Subcutaneous adipose tissue (tissue), 4 donors: ENCODE measurements around the gene IGSF1. TPM values are rescaled to one million over a fixed set of nuclear protein-coding genes. Genes with fewer than 3 reads are reported as not detected.

Experiments
- total RNA-seq, 4 donors: library from RNA; depleted of rRNA; stranded (reverse); fragments of >200 nt; gene quantifications; one replicate each; pipeline ENCODE4 v1.1.0, GENCODE V29; 2016
- TF ChIP-seq, protein P1 (sequence below): fragments of 450-650 bp; IDR thresholded peaks from one replicate; pipeline ENCODE4 v1.5.1; 2016; ENCODE audit warnings: low read depth, mild to moderate bottlenecking, control low read depth, antibody characterized with exemption, moderate library complexity

The IGSF1 gene
- total RNA-seq, 4 donors from 2014 or later = 0.44 to 0.68 TPM; not detected in 2

GRCh38 chrX:131298036-131298435 is 8.9 kb upstream of the IGSF1 start:
- TF ChIP-seq, protein P1, sequence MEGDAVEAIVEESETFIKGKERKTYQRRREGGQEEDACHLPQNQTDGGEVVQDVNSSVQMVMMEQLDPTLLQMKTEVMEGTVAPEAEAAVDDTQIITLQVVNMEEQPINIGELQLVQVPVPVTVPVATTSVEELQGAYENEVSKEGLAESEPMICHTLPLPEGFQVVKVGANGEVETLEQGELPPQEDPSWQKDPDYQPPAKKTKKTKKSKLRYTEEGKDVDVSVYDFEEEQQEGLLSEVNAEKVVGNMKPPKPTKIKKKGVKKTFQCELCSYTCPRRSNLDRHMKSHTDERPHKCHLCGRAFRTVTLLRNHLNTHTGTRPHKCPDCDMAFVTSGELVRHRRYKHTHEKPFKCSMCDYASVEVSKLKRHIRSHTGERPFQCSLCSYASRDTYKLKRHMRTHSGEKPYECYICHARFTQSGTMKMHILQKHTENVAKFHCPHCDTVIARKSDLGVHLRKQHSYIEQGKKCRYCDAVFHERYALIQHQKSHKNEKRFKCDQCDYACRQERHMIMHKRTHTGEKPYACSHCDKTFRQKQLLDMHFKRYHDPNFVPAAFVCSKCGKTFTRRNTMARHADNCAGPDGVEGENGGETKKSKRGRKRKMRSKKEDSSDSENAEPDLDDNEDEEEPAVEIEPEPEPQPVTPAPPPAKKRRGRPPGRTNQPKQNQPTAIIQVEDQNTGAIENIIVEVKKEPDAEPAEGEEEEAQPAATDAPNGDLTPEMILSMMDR = no peak

DNA sequence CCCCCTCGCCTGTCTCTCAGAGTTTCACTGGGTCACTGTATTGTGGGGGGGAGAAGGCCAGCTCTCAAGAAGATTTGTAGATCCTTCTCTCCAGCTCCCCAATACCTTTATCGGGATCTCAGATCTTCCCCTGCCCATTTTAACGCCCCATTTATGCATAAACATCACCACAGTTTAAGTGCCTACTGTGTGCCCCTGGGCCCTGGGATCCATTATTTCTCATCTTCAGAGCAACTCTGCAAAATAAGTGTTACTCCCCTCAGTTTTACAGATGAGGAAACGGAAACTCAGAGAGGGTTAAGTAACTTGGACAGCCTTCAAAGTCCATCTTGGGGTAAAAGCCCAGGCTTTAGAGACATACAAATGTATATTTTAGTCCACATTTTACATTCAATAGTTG is 421 bp upstream of the IGSF1 start:
- TF ChIP-seq, protein P1 = no peak

- TF ChIP-seq, protein P1 = no peak
These were observed 918 bp downstream of the IGSF1 start for GRCh38 chrX:131288188-131288587.

- TF ChIP-seq, protein P1 = no peak
These were observed 1.4 kb downstream of the IGSF1 start for GRCh38 chrX:131287560-131288179.

GRCh38 chrX:131279617-131280016 is 9.5 kb downstream of the IGSF1 start:
- TF ChIP-seq, protein P1 = no peak

DNA sequence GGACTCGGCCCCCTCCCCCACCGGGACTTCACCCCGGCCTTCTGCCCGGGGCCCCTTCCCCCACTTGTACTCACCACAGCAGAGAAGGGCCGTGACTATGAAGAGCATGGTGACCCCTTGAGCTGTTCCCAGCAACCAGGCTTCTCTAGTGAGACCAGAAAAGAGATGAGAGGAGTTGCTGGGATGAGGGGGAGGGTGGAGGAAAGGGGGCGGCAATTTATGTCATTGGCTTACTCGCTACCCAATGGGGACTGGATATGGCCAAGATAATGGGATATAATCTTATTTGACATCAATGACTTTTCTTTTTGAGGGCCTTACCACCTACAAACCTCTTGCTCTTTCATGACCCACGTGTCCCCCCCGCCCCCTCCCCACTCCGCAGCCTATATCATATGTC is 9.9 kb downstream of the IGSF1 start:
- TF ChIP-seq, protein P1 = no peak

- TF ChIP-seq, protein P1 = no peak
These were observed 11.5 kb downstream of the IGSF1 start for GRCh38 chrX:131277543-131278136.
